Vagina (tissue), 2 donors: ENCODE results near the gene ADPGK. TPM values are rescaled to one million over a fixed set of nuclear protein-coding genes. Genes with fewer than 3 reads are reported as not detected.

ENCODE experiments used
- DNase-seq, 2 donors: peaks; one replicate each; pipeline ENCODE4 v3.0.0-alpha.2; 2017; ENCODE audit errors: extremely low spot score in 2 of 2
- H3K27ac ChIP-seq: fragments of 200-600 bp; sonication (generic); one replicate; pipeline ENCODE4 v1.5.1; 2019
- H3K27me3 ChIP-seq: fragments of 200-600 bp; sonication (generic); one replicate; pipeline ENCODE4 v1.5.1; 2019
- H3K36me3 ChIP-seq, 2 donors: fragments of 200-600 bp; sonication (generic); one replicate each; pipeline ENCODE4 v1.5.1; 2017 to 2019
- H3K4me1 ChIP-seq: fragments of 200-600 bp; sonication (generic); one replicate; pipeline ENCODE4 v1.5.1; 2019
- H3K4me3 ChIP-seq, 2 donors: fragments of 200-600 bp; sonication (generic); 1 replicate in 1 of 2; 2 replicates in 1 of 2; pipeline ENCODE4 v1.5.1; 2016 to 2019
- H3K9me3 ChIP-seq: fragments of 200-600 bp; sonication (generic); one replicate; pipeline ENCODE4 v1.5.1; 2019
- CTCF ChIP-seq, 3 experiments: fragments of 450-650 bp in 2 of 3; fragments of 200-600 bp in 1 of 3; sonication (generic) in 1 of 3; IDR thresholded peaks; one replicate each; pipeline ENCODE4 v1.5.1; 2017 to 2019; ENCODE audit warnings: antibody characterized with exemption in 3 of 3, mild to moderate bottlenecking in 2 of 3, moderate library complexity in 2 of 3
- POLR2A ChIP-seq, 2 donors: fragments of 450-650 bp; IDR thresholded peaks; one replicate each; pipeline ENCODE4 v1.6.1; 2017; ENCODE audit warnings: antibody characterized with exemption in 2 of 2, mild to moderate bottlenecking in 2 of 2, moderate library complexity in 2 of 2
- POLR2AphosphoS5 ChIP-seq, 2 donors: sonication (generic); formaldehyde crosslinking; IDR thresholded peaks; one replicate each; pipeline ENCODE4 v1.9.0; 2017; ENCODE audit warnings: antibody characterized with exemption in 2 of 2, mild to moderate bottlenecking in 2 of 2, low read depth in 1 of 2; ENCODE audit not compliant: insufficient read depth in 1 of 2
- intact Hi-C: fragments of 100-400 bp; cut with DNase I; formaldehyde crosslinking; loops from one replicate; pipeline ENCODE4 v1.15.1; 2023
- total RNA-seq: library from RNA; depleted of rRNA; stranded (reverse); fragments of >200 nt; gene quantifications from one replicate; pipeline ENCODE4 v1.2.3, GENCODE V29; 2016

ADPGK gene
- total RNA-seq, 1 donor from 2014 or later: 53.8 TPM

DNA sequence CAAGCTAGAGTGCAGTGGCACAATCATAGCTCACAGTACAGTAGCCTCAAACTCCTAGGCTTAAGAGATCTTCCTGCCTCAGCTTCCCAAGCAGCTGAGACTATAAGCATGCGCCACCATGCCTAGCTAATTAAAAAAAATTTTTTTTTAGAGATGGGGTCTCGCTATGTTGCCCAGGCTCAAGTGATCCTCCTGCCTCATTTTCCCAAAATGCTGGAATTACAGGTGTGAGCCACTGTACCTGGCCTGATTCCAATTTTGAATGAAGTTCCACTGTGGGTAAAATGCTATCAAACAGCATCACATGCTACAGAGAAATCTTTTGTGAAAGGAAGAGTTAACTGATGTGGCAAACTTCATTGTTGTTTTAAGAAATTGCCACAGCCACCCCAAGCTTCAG is 17.5 kb downstream of the ADPGK start:
- intact Hi-C loops: no loop called here
- no peak overlapping the region for H3K27ac ChIP-seq
- H3K4me1 ChIP-seq: no peaks in the 10 kb centered on the region
- H3K27me3 ChIP-seq: no peaks in the 10 kb centered on the region
- DNase-seq: no peak
- no peak for TF ChIP-seq POLR2AphosphoS5 (IDR thresholded peaks at IDR 0.05; ENCODE audit: insufficient read depth in 1 of 2, low read depth in 1 of 2)
- TF ChIP-seq POLR2A (IDR thresholded peaks at IDR 0.05): no peak
- TF ChIP-seq CTCF (IDR thresholded peaks at IDR 0.05): no peak
- peaks cover 4 to 72% of the 10 kb centered on the region in 2 donors for H3K36me3 ChIP-seq
- H3K9me3 ChIP-seq: no peaks in the 10 kb centered on the region
- no peak overlapping the region for H3K4me3 ChIP-seq

DNA sequence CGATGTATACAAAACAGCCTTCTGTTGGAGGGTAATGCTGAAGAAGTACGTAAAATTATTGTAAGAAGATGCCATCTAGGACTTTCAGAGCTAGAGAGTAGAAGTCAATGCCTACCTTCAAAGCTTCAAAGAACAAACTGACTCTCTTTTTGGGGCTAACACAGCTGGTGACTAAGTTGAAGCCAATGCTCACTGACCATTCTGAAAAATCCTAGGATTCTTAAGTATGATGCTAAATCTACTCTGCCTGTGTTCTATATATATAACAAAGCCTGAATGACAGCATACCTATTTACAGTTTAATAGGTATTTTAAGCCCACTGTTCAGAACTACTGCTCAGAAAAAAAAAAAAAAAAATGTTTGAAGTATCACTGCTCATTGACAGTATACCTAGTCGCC is 18.9 kb downstream of the ADPGK start:
- peaks cover 4 to 73% of the 10 kb centered on the region in 2 donors for H3K36me3 ChIP-seq
- intact Hi-C loops: no loop called here
- TF ChIP-seq CTCF (IDR thresholded peaks at IDR 0.05) (no peak), POLR2AphosphoS5 (IDR thresholded peaks at IDR 0.05; ENCODE audit: insufficient read depth in 1 of 2, low read depth in 1 of 2) (no peak), POLR2A (IDR thresholded peaks at IDR 0.05) (no peak)

GRCh38 chr15:72760590-72761260 is 22.8 kb downstream of the ADPGK start:
- DNase-seq: no peak
- intact Hi-C loops: no loop called here
- Histone ChIP-seq H3K4me3 (no peak overlapping the region), H3K4me1 (no peaks in the 10 kb centered on the region), H3K27ac (no peak overlapping the region), H3K9me3 (no peaks in the 10 kb centered on the region), H3K36me3 (peaks cover 0 to 75% of the 10 kb centered on the region in 2 donors), H3K27me3 (no peaks in the 10 kb centered on the region)
- TF ChIP-seq POLR2A (IDR thresholded peaks at IDR 0.05) (no peak), CTCF (IDR thresholded peaks at IDR 0.05) (no peak), POLR2AphosphoS5 (IDR thresholded peaks at IDR 0.05; ENCODE audit: insufficient read depth in 1 of 2, low read depth in 1 of 2) (no peak)

More for the DNA sequence above, 18.9 kb downstream of the ADPGK start:
- H3K4me1 ChIP-seq: no peaks in the 10 kb centered on the region
- H3K27me3 ChIP-seq: no peaks in the 10 kb centered on the region
- H3K4me3 ChIP-seq: no peak overlapping the region
- H3K27ac ChIP-seq: no peak overlapping the region
- no peak for DNase-seq
- H3K9me3 ChIP-seq: no peaks in the 10 kb centered on the region

GRCh38 chr15:72758182-72758581 is 25.4 kb downstream of the ADPGK start:
- peaks cover 0 to 85% of the 10 kb centered on the region in 2 donors for H3K36me3 ChIP-seq

More at GRCh38 chr15:72758182-72758581, 25.4 kb downstream of the ADPGK start:
- DNase-seq: no peak
- no peak for TF ChIP-seq POLR2A (IDR thresholded peaks at IDR 0.05)
- no peak for TF ChIP-seq POLR2AphosphoS5 (IDR thresholded peaks at IDR 0.05; ENCODE audit: insufficient read depth in 1 of 2, low read depth in 1 of 2)
- no peak for TF ChIP-seq CTCF (IDR thresholded peaks at IDR 0.05)
- Histone ChIP-seq H3K27ac (no peak overlapping the region), H3K9me3 (no peaks in the 10 kb centered on the region), H3K27me3 (no peaks in the 10 kb centered on the region), H3K4me1 (no peaks in the 10 kb centered on the region), H3K4me3 (no peak overlapping the region)
- intact Hi-C loops: no loop called here
